Measurements from ENCODE around the gene GLE1. TPM values are rescaled to one million over a fixed set of nuclear protein-coding genes. Genes with fewer than 3 reads are reported as not detected.
"Not testable (repeated sequence)": the region's sequence is repeated elsewhere in the genome, so short reads cannot be mapped to it uniquely, and the experiment has no call there.

The GLE1 gene
- total RNA-seq, 2 experiments from 2014 or later: 51.0 to 55.7 TPM

DNA sequence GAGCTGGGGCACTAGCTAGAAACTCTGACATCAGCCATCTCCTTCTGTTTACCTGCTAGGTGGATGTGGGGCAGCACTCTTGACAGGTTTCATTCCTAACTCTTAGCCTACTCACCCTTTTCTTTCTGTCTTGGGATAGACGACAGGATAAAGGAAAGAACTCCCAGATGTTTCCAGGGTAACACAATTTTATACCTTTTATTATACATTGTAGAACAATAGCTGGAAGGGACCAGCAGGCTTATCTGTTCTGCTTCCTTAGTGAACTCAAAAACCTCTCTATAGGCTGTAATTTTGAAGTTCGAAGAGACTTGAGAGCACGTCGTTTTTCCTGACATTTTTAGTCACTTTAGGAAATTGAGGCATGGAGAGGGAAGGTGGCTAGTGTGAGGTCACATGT, 61.1 kb downstream of the GLE1 start:
- Mint-ChIP-seq H3K9me3 (ENCODE audit: low read depth) (no peaks in the 10 kb centered on the region), H3K36me3 (peaks cover 36% of the 10 kb centered on the region), H3K4me1 (peaks cover 9% of the 10 kb centered on the region), H3K27ac (peak overlapping the region; percentile 32), H3K27me3 (no peaks in the 10 kb centered on the region), H3K4me3 (no peak overlapping the region)
- DNase-seq (no peak), ATAC-seq (no peak)
- CTCF ChIA-PET: interaction anchor here (1.2 kb wide), 2 partner anchors 15 to 253 kb away, joined by 3 read pairs; partner anchors contain the start of gene ENDOG

DNA sequence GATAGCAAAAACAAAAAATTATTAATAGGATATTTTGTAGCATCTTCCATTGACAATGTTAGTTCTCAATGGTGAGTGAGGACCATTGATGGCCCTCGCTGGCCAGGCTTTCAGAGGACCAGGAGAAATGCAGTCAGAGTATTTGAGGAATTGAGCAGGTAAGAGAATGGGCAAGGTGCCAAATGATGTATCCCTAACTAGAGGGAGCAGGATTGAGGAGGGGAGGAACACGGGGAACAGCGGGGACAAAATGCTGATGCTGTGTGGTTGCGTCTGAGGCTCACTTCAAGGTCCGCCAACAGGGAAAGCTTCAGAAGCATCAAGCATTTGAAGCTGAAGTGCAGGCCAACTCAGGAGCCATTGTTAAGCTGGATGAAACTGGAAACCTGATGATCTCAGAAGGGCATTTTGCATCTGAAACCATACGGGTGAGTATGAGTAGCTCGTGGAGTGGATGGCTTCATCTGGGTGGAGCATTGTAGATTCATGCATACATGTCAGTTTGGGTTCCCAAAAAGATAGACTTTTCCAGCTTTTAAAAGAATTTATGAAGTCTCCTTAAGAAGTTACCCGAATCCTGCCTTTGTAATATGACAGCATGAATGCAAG, 64.1 kb downstream of the GLE1 start:
- CTCF ChIA-PET: interaction anchor here (1.5 kb wide), 1 partner anchor 14 kb away, joined by 4 read pairs; no protein-coding TSS in a partner anchor
- no peaks in the 10 kb centered on the region for H3K9me3 Mint-ChIP-seq (ENCODE audit: low read depth)
- H3K4me1 Mint-ChIP-seq: peaks cover 9% of the 10 kb centered on the region

DNA sequence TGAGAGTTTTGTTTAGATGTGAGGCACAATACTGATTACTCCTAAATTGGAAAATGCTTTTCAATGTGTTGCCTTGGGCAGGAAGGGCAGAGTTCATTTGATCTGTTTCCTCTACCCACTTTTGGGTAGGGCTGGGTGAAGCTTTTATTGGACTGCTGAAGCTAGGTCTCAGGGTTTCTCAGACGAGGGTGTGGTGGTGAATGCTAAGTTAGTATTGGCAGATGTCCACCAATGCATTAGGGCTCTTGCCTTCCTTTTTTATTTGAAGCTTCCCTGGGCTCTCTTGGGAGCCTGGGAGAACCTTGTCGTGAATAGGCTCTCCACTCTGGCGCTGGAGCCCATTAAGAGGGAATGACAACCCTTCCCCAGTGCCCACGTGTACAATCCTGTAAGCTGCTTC, 71.0 kb downstream of the GLE1 start:
- CTCF ChIA-PET: interaction anchor here (0.5 to 1.0 kb wide), 2 partner anchors 451 to 480 kb away, joined by 3 read pairs; no protein-coding TSS in a partner anchor
- H3K4me3 Mint-ChIP-seq: no peak overlapping the region
- no peaks in the 10 kb centered on the region for H3K9me3 Mint-ChIP-seq (ENCODE audit: low read depth)
- H3K27ac Mint-ChIP-seq: no peak overlapping the region
- peaks cover 2% of the 10 kb centered on the region for H3K4me1 Mint-ChIP-seq
- no peaks in the 10 kb centered on the region for H3K27me3 Mint-ChIP-seq
- H3K36me3 Mint-ChIP-seq: peaks cover 53% of the 10 kb centered on the region
- ATAC-seq (no peak), DNase-seq (no peak)

More for the DNA sequence above, 64.1 kb downstream of the GLE1 start:
- H3K27ac Mint-ChIP-seq: no peak overlapping the region
- DNase-seq (no peak), ATAC-seq (no peak)
- no peak overlapping the region for H3K4me3 Mint-ChIP-seq
- H3K36me3 Mint-ChIP-seq: peaks cover 38% of the 10 kb centered on the region
- no peaks in the 10 kb centered on the region for H3K27me3 Mint-ChIP-seq

DNA sequence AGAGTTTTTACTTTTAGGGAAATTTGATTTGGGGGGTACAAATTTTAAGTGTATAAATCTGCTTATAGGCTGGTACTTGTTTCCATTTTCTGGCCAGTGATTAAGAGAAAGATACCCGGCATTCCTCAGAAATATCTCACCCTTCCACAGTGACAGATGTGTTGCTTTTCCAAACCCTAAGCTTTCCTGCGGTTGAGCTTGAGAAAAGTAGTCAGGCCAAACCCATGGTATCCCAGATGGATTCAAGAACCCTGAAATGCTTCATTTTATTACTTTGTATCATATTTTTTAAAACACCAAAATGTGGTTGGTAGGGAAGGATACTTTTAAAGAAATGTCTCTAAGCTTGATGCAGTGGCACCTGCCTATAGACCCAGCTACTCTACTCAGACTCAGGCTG, 71.4 kb downstream of the GLE1 start:
- CTCF ChIA-PET: interaction anchor here (0.5 to 1.0 kb wide), 3 partner anchors 137 to 480 kb away, joined by 3 read pairs; no protein-coding TSS in a partner anchor
- Mint-ChIP-seq H3K27me3 (no peaks in the 10 kb centered on the region), H3K9me3 (ENCODE audit: low read depth) (no peaks in the 10 kb centered on the region)

DNA sequence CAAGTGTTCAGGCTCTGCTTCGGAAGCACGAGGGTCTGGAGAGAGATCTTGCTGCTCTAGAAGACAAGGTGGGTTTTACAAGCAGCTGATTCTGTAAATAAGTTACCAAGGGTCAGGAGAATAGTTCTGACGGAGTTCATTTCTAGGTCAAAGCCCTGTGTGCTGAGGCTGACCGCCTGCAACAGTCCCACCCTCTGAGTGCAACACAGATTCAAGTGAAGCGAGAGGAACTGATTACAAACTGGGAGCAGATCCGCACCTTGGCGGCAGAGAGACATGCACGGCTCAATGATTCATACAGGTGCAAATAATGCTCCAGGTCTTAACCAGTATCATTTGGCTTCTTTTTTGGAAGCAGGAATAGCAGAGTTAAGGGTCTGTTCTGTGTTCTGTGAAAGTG, 72.7 kb downstream of the GLE1 start:
- H3K27me3 Mint-ChIP-seq: no peaks in the 10 kb centered on the region

More for the DNA sequence above, 71.4 kb downstream of the GLE1 start:
- Mint-ChIP-seq H3K4me1 (peaks cover 2% of the 10 kb centered on the region), H3K4me3 (no peak overlapping the region), H3K36me3 (peaks cover 57% of the 10 kb centered on the region), H3K27ac (no peak overlapping the region)
- ATAC-seq (no peak), DNase-seq (no peak)

DNA sequence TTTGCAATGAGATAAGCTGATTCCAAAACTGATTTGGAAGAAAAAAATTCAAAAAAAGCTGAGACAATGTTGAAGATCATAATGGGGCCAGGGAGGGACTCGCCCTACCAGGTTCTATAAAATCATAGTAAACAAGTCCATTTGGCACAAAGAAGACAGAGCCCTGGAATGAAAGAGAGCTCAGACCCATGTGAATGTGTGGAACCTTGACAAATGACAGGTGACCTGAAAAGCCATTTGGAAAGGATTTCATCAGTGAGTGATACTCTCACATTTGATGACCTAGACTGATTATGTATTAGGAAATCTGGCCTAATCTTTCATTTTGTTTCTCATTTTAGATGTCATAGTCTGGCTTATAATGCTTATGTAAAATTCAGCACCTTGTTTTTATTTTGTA, 74.7 kb downstream of the GLE1 start:
- DNase-seq: no peak
- Mint-ChIP-seq H3K4me3 (no peak overlapping the region), H3K36me3 (peaks cover 75% of the 10 kb centered on the region), H3K4me1 (no peaks in the 10 kb centered on the region), H3K9me3 (ENCODE audit: low read depth) (no peaks in the 10 kb centered on the region), H3K27ac (no peak overlapping the region), H3K27me3 (no peaks in the 10 kb centered on the region)
- ATAC-seq: no peak
- CTCF ChIA-PET: interaction anchor here (1.1 to 1.5 kb wide), 3 partner anchors 8 to 38 kb away, joined by 3 to 5 read pairs (median 3); no protein-coding TSS in a partner anchor

More for the DNA sequence above, 72.7 kb downstream of the GLE1 start:
- H3K4me1 Mint-ChIP-seq: peaks cover under 1% of the 10 kb centered on the region
- ATAC-seq (no peak), DNase-seq (no peak)
- H3K9me3 Mint-ChIP-seq (ENCODE audit: low read depth): no peaks in the 10 kb centered on the region
- peaks cover 66% of the 10 kb centered on the region for H3K36me3 Mint-ChIP-seq
- CTCF ChIA-PET: no interaction called here
- H3K27ac Mint-ChIP-seq: no peak overlapping the region
- no peak overlapping the region for H3K4me3 Mint-ChIP-seq

DNA sequence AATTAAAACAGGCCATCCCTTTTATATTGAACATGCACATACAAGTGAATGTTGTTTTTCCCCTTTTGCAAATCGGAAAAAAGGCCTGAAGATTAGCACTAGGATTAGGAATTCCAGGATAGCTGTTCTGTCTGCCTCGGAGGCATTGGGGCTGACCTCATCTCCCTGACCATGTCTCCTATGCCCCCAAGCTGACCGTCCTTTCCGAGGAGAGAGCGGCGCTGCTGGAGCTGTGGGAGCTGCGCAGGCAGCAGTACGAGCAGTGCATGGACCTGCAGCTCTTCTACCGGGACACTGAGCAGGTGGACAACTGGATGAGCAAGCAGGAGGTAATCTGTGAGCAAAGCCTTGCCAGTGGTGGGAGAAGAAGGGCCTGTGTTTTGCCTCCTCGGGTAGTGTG, 76.2 kb downstream of the GLE1 start:
- DNase-seq (no peak), ATAC-seq (no peak)
- H3K27me3 Mint-ChIP-seq: no peaks in the 10 kb centered on the region
- no peaks in the 10 kb centered on the region for H3K4me1 Mint-ChIP-seq
- H3K4me3 Mint-ChIP-seq: no peak overlapping the region
- peaks cover 78% of the 10 kb centered on the region for H3K36me3 Mint-ChIP-seq
- CTCF ChIA-PET: interaction anchor here (1.5 kb wide), 1 partner anchor 142 kb away, joined by 4 read pairs; no protein-coding TSS in a partner anchor
- H3K27ac Mint-ChIP-seq: no peak overlapping the region
- H3K9me3 Mint-ChIP-seq (ENCODE audit: low read depth): no peaks in the 10 kb centered on the region

DNA sequence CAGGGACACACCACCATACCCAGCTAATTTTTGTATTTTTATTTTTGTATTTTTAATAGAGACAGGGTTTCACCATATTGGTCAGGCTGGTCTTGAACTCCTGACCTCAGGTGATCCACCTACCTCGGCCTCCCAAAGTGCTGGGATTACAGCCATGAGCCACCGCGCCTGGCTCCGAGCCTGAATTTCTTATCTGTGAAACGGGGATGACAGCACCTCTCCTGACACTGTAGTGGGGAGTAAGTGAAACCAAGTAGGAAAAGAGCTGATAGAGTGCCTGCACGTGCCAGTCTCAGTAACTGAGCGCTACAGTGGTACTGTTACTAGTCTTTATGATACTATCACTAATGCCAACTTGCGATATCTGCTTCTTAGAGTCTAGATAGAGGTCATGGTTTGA, 80.6 kb downstream of the GLE1 start:
- H3K9me3 Mint-ChIP-seq (ENCODE audit: low read depth); CTCF ChIA-PET; ATAC-seq; DNase-seq; H3K27me3 Mint-ChIP-seq; H3K27ac Mint-ChIP-seq; H3K4me3 Mint-ChIP-seq: not testable (repeated sequence)
- H3K4me1 Mint-ChIP-seq: peaks cover 12% of the 10 kb centered on the region
- H3K36me3 Mint-ChIP-seq: peaks cover 74% of the 10 kb centered on the region

DNA sequence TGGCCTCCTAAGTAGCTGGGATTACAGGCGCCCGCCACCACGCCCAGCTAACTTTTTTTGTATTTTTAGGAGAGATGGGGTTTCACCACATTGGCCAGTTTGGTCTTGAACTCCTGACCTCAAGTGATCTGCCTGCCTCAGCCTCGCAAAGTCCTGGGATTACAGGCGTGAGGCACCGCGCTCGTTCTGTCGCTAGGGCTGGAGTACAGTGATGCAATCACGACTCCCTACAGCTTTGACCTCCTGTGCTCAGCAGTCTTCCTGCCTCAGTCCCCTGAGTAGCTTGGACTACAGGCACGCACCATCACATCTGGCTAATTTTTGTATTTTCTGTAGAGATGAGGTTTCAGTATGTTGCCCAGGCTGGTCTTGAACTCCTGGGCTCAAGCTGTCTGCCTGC, 82.4 kb downstream of the GLE1 start:
- H3K27me3 Mint-ChIP-seq; DNase-seq; H3K4me3 Mint-ChIP-seq; H3K9me3 Mint-ChIP-seq (ENCODE audit: low read depth): not testable (repeated sequence)
- CTCF ChIA-PET: interaction anchor here (1.0 to 1.4 kb wide), 4 partner anchors 8 to 224 kb away, joined by 3 to 5 read pairs (median 3); no protein-coding TSS in a partner anchor
- Mint-ChIP-seq H3K27ac (peak overlapping the region; percentile 68), H3K36me3 (peaks cover 71% of the 10 kb centered on the region), H3K4me1 (peaks cover 12% of the 10 kb centered on the region)
- ATAC-seq: peak; percentile 14

DNA sequence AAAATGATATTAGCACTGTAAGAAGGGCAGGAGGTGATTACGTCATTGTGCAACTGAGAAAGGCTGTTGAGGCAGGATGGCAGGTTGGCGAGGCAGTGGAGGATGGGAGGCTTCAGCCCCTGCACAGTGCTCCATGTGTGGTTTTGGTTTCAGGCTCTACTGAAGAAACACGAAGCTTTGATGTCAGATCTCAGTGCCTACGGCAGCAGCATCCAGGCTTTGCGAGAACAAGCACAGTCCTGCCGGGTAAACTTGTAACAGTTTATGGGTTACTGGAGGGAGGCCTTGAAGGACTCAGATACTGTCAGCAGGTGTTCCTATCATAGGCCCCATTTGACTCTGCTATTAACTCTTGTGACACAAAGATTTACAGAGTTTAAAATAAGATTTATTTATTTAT, 82.9 kb downstream of the GLE1 start:
- CTCF ChIA-PET: interaction anchor here (1.0 to 1.4 kb wide), 4 partner anchors 9 to 225 kb away, joined by 3 to 5 read pairs (median 3); no protein-coding TSS in a partner anchor
- Mint-ChIP-seq H3K27me3 (no peaks in the 10 kb centered on the region), H3K27ac (peak overlapping the region; percentile 68), H3K36me3 (peaks cover 69% of the 10 kb centered on the region), H3K4me3 (no peak overlapping the region), H3K4me1 (peaks cover 12% of the 10 kb centered on the region), H3K9me3 (ENCODE audit: low read depth) (no peaks in the 10 kb centered on the region)
- ATAC-seq: peak; percentile 92
- DNase-seq: peak; percentile 75

DNA sequence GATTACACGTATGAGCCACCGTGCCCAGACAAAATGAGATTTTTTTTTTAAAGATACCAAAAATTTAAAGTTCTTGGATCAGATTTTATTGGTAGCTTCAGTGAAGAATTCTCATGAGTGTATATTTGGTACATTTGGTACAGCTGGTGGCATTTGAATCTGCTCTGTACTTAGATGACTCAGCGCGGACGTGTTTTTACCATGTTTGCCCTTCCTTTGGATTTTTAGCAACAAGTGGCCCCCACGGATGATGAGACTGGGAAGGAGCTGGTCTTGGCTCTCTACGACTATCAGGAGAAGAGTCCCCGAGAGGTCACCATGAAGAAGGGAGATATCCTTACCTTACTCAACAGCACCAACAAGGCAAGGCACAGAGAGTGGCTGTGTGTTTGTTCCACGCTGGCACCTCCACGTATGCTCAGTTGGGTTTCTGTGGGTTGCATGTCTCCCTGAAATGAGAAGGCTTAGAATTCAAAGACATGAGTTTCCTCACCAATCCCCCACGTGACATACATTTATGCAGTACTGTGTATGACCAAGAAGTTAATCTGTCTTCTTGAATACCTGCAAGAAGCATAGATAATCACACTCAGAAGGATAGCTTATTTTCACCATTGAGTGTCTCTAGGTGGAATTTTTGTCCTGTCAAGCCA, 84.2 kb downstream of the GLE1 start:
- DNase-seq (no peak), ATAC-seq (no peak)
- H3K27ac Mint-ChIP-seq: peak overlapping the region; percentile 65

More for the DNA sequence above, 84.2 kb downstream of the GLE1 start:
- Mint-ChIP-seq H3K4me1 (peaks cover 12% of the 10 kb centered on the region), H3K9me3 (ENCODE audit: low read depth) (no peaks in the 10 kb centered on the region), H3K27me3 (no peaks in the 10 kb centered on the region), H3K36me3 (peaks cover 70% of the 10 kb centered on the region), H3K4me3 (no peak overlapping the region)
- CTCF ChIA-PET: interaction anchor here (0.6 to 1.1 kb wide), 3 partner anchors 83 to 342 kb away, joined by 3 to 4 read pairs (median 3); no protein-coding TSS in a partner anchor
